Measurements from ENCODE around the gene ZNF277.

The ZNF277 gene

DNA sequence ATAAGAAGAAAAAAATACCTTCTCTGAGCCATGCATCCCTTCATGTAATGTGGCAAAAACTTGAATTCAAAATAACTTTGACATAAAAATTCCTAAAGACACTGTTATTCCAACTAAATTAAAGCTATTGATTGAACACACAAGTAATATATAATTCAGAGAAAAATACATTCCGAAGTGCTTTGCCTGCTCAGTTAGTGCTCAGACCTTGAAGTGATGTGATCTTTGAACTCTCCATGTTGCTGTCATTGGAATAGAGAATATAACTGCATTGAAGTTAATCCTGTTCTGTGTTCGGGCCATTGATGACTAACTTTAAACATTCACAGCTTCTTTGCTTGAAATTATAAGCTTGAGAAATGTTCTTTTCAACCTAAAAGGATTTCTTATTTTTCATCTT, 129.8 kb downstream of the ZNF277 start:
- DNase-seq (ENCODE audit: low read depth, low spot score): no peak
- H3K27ac ChIP-seq: no peak overlapping the region

GRCh38 chr7:112336936-112337576, 130.6 kb downstream of the ZNF277 start:
- no peak for DNase-seq (ENCODE audit: low read depth, low spot score)

DNA sequence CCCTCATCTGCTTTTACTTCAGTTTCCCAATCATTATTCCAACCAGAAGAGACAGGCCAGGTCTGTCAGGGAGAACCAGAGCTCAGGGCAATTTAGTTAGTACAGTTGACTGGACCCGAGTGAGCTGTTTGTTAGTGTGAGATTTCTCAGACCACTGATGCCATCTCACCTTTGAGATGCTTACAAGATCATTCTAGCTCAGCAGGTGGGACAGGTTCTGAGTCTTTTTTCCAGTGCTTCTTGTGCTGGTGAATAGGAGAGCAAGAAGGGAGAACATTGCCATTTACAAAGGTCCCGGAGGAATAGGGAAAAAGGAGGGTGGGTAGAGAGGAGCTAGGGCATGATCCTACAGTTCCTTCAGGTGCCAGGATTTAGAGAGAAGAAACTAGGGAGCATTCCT, 131.4 kb downstream of the ZNF277 start:
- no peak for DNase-seq (ENCODE audit: low read depth, low spot score)
- H3K27ac ChIP-seq: no peak overlapping the region

More at GRCh38 chr7:112336936-112337576, 130.6 kb downstream of the ZNF277 start:
- H3K27ac ChIP-seq: no peak overlapping the region

GRCh38 chr7:112338786-112339185, 132.3 kb downstream of the ZNF277 start:
- H3K27ac ChIP-seq: no peak overlapping the region
- no peak for DNase-seq (ENCODE audit: low read depth, low spot score)

DNA sequence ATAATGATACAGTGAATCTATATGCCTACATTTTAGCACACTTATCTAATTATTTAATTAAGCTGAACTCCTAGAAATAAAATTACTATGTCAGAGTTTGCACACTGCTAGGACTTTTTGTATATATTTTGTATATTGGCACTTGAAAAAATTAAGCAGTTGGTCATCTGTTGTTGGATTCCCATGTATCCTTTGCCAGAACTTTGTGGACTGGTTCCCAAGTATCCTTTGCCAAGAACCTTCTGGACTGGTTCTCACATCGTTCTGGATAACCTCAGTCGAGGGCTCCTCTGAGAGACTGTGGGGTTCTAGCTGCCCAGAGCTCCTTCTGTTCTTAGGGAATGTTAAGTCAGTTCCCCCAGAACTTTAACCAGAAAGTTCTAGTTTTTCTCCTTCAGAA, 135.0 kb downstream of the ZNF277 start:
- H3K27ac ChIP-seq: no peak overlapping the region
- no peak for DNase-seq (ENCODE audit: low read depth, low spot score)

GRCh38 chr7:112346381-112347060, 140.0 kb downstream of the ZNF277 start:
- DNase-seq (ENCODE audit: low read depth, low spot score): no peak
- H3K27ac ChIP-seq: no peak overlapping the region

- no peak for DNase-seq (ENCODE audit: low read depth, low spot score)
- no peak overlapping the region for H3K27ac ChIP-seq
Measured at GRCh38 chr7:112347088-112347487, 140.6 kb downstream of the ZNF277 start.

- no peak overlapping the region for H3K27ac ChIP-seq
- DNase-seq (ENCODE audit: low read depth, low spot score): no peak
Measured at GRCh38 chr7:112350585-112350984, 144.1 kb downstream of the ZNF277 start.

DNA sequence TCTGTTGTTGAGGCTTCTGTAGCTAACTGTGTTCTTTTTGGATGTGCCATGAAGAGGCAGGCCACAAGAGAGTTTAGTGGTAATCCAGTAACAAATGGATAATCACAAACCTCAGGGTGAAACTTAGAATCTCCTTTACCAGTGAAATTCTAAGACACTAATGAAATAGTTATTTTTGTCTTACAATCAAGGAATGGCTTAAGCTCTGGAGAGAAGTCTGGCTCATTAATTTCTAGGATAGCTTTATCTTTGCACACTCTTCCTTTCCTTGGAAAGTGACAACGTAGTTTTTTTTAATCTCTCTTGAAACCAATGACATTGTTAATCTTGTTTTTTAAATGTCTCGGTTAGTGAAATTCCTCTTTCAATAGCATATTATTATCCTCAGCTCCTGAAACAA, 150.1 kb downstream of the ZNF277 start:
- no peak for DNase-seq (ENCODE audit: low read depth, low spot score)
- no peak overlapping the region for H3K27ac ChIP-seq

DNA sequence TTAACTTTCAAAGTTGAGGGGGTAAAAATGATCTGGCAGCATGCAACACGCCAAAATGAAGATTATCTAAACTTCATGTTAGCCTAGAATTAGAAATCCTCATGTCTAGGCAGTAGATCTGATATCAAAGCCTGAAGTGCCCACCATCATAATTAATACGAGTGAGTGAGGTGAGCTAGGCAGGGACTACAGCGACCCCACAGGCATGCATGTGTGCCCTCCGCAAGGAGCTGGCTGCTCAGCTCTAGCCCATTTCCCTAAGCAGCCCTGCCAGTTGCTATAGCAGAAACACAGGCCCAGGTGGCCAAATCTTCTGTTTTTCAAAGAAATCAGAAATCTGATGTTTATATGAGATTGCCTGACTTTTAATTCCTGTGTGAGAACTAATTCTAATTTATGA, 150.6 kb downstream of the ZNF277 start:
- DNase-seq (ENCODE audit: low read depth, low spot score): no peak
- no peak overlapping the region for H3K27ac ChIP-seq

- DNase-seq (ENCODE audit: low read depth, low spot score): peak; percentile 12
- H3K27ac ChIP-seq: no peak overlapping the region
Measured at GRCh38 chr7:112358513-112358912, 152.0 kb downstream of the ZNF277 start.

- no peak for DNase-seq (ENCODE audit: low read depth, low spot score)
Measured at GRCh38 chr7:112359086-112359485, 152.6 kb downstream of the ZNF277 start.

DNA sequence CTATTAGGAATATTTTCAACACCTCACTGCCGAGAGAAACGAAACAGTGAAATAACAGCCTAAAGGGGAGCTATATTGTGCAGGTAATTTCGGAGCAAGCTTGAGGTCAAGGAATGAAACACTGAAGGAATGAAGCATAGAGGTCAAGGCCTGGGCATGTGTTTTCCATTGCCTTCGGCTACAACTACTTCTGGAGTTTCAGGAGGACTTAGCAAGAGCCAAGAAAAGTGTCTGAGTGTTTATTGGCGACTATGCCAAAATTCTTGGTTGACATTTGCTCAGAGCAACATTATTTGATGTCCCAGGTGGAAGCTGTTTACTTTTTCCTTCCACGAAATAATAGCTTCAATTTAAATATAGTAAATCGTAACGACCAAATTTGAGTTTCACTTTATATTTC, 154.2 kb downstream of the ZNF277 start:
- no peak for DNase-seq (ENCODE audit: low read depth, low spot score)
- H3K27ac ChIP-seq: no peak overlapping the region

More at GRCh38 chr7:112359086-112359485, 152.6 kb downstream of the ZNF277 start:
- no peak overlapping the region for H3K27ac ChIP-seq

DNA sequence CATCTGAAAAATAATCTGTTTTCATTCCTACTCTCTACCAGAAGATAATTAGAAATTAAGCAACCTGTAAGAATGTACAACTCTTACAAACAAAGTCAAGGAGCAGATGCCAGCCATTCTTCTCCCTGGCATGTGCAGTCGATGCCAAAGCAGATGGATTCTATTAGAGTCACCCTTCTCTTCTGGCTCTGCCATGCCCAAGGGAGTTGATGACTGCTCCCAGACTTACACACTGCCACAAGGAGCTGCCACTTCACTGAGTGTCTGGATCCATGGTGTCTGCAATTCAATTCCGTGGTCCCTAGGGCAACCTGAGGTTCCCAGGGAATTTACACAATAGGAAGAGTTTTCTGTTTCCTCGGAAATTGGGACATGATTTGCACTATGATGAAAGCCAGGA, 154.7 kb downstream of the ZNF277 start:
- DNase-seq (ENCODE audit: low read depth, low spot score): no peak
- H3K27ac ChIP-seq: no peak overlapping the region

- no peak overlapping the region for H3K27ac ChIP-seq
- DNase-seq (ENCODE audit: low read depth, low spot score): no peak
Measured at GRCh38 chr7:112362053-112362650, 155.7 kb downstream of the ZNF277 start.

- no peak overlapping the region for H3K27ac ChIP-seq
- no peak for DNase-seq (ENCODE audit: low read depth, low spot score)
Measured at GRCh38 chr7:112362731-112363131, 156.2 kb downstream of the ZNF277 start.

DNA sequence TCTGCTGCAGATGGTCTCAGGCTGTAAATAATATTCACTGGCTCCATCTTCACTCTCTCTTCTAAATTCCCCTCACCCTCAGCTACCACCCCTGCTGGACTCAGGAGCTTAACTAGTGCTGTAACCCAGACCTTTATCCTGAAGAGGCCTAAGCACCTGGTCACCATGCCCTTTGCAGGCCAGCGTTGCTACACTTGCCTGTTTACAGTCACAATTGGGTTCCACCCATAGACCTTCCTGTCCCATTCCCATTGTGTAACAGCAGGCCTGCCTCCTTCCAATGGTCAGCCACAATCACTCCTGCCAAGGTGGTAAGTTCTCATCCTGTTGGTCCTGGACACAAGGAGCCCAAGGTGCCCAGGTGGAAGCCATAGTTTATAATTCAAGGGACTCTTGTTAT, 157.9 kb downstream of the ZNF277 start:
- DNase-seq (ENCODE audit: low read depth, low spot score): no peak
- no peak overlapping the region for H3K27ac ChIP-seq

DNA sequence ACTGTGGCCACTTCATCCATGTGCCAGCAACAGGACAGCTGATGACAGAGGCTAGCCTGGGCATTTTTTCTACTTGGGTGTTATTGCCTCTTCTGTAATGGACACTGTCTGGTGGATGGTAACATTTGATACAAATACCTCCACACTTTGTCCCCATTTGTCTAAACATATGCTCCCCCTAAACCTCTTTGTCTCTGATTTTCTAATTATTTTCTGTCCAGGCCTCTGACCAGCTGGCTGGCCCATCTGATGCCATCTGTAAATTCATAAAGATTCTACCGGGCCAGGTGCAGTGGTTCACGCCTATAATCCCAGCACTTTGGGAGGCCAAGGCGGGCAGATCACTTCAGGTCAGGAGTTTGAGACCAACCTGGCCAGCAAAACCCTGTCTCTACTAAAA, 159.1 kb downstream of the ZNF277 start:
- no peak overlapping the region for H3K27ac ChIP-seq
- no peak for DNase-seq (ENCODE audit: low read depth, low spot score)

GRCh38 chr7:112366886-112367285, 160.4 kb downstream of the ZNF277 start:
- no peak for DNase-seq (ENCODE audit: low read depth, low spot score)

DNA sequence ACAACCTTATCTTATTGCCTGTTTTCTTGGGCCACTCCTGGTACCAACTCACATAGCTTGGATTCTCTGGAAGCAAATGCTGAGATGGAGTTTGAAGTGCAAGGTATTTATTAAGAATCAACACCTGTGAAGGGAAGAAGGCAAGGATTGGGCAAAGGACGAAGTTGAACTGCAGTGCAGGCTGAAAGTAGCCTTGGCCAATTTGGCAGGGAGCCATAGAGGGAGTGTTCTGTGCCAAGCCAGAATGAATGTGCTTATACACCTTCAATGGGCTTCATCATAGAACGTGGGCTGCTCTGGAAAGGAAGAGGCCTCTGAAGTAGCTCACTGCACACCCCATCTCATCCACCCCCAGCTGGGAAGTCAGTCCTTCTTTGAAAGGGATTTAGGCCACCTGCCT, 163.9 kb downstream of the ZNF277 start:
- no peak overlapping the region for H3K27ac ChIP-seq

More at GRCh38 chr7:112366886-112367285, 160.4 kb downstream of the ZNF277 start:
- H3K27ac ChIP-seq: no peak overlapping the region

DNA sequence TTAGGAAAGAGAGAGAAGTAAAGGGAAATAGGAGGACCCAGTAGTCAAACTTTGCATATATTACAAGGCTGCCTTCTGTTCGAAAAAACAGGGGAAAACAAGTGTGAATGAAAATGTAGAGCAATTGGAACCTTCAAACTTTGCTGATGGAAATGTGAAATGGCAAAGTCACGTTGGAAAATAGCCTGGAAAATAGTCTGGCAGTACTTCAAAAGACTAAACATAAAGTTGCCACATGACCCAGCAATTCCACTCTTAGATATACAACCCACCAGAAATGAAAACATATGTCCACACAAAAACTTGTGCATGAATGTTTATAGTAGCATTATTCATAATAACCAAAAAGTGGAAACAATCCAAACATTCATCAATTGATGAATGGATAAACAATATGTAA, 165.2 kb downstream of the ZNF277 start:
- H3K27ac ChIP-seq: no peak overlapping the region
- DNase-seq (ENCODE audit: low read depth, low spot score): no peak

More for the DNA sequence above, 163.9 kb downstream of the ZNF277 start:
- no peak for DNase-seq (ENCODE audit: low read depth, low spot score)

- no peak overlapping the region for H3K27ac ChIP-seq
- no peak for DNase-seq (ENCODE audit: low read depth, low spot score)
Measured at GRCh38 chr7:112372101-112372500, 165.6 kb downstream of the ZNF277 start.
